Midbrain (tissue), 1 donor: ENCODE measurements around the gene RPS6KA3.
"Not testable (repeated sequence)": the region's sequence is repeated elsewhere in the genome, so short reads cannot be mapped to it uniquely, and the experiment has no call there.

ENCODE experiments used
- DNase-seq: peaks from one replicate; lab custom pipeline; 2025; lab: John Stamatoyannopoulos, UW

Gene RPS6KA3

GRCh38 chrX:20218836-20219505 lies 47.7 kb downstream of the RPS6KA3 start:
- DNase-seq, result no peak

- DNase-seq, result no peak
Measured at GRCh38 chrX:20217906-20218305, 48.8 kb downstream of the RPS6KA3 start.

GRCh38 chrX:20217271-20217670 lies 49.4 kb downstream of the RPS6KA3 start:
- no peak for DNase-seq

- DNase-seq, result no peak
Measured at GRCh38 chrX:20215565-20215964, 51.1 kb downstream of the RPS6KA3 start.

GRCh38 chrX:20212486-20213089 lies 54.1 kb downstream of the RPS6KA3 start:
- DNase-seq, result no peak

- no peak for DNase-seq
Measured at GRCh38 chrX:20211261-20211786, 55.4 kb downstream of the RPS6KA3 start.

- DNase-seq, result no peak
Measured at GRCh38 chrX:20205927-20206708, 60.6 kb downstream of the RPS6KA3 start.

DNA sequence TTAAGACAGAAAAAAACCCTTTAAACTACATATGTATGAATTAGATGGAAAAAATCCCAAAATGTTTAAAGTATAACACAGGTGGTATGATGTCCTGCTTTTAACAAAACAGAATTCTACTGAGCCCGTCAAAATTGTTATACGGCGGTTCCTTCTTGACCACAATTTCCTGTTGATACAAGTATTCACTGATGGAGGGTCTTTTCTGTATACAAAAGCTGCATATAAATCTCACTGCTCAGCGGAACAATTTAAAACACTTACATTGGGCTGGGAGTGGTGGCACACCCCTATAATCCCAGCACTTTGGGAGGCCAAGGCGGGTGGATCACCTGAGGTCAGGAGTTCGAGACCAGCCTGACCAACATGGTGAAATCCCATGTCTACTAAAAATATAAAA lies 62.4 kb downstream of the RPS6KA3 start:
- DNase-seq, result no peak

- DNase-seq, result no peak
Measured at GRCh38 chrX:20197641-20198210, 69.0 kb downstream of the RPS6KA3 start.

DNA sequence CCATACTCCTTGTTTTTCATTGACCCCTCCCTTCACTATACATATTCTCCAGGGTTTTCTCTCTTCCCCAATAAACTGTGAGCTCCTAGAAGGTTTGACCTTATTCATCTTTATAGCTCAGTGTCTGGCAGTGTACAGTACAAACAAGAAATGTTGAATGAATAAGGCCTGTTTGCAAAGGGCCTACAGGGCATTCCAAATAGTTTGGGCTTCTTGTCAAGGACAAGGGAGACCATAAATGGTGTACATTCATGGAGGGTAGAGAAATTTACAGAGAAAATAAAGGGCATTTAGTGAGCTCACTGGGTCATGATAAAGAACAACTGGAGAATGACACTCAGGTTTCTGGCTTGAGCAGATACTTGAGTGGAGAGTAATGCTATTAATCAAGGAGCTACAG lies 77.5 kb downstream of the RPS6KA3 start:
- DNase-seq, result no peak

DNA sequence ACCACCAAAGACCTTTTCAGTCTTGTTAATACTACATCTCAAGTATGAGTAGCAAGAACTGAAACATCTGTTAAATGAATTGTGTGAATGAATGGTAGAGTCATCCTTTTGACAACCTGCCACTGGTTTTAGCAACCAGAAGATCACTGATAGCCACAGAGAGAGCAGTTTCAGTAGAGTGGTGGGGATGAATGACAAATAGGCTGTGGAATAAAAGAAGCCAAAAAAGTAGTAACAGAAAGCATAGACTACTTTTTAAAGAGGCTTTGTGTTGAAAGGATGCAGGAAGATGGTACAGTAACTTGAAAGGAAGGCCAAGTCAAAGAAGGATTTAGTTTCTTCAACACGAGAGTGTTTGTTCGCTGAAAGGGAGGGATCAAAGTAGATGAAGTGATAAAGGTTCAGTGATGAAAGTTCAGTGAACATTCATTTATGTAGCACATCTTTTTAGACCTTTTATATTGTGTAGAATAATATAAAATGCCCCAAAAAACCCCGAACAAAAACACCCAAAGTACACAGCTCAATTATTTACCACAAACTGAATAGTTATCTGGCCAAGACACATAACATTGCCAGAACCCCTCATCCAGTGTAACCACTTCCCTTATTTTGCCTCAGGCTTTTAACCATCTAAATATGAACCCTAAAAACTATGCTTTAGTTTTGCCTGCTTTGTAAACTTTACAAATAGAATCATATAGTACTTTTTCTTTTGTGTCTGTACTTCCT lies 84.9 kb downstream of the RPS6KA3 start:
- no peak for DNase-seq

- no peak for DNase-seq
Measured at GRCh38 chrX:20177093-20177492, 89.6 kb downstream of the RPS6KA3 start.

- no peak for DNase-seq
Measured at GRCh38 chrX:20173856-20174255, 92.9 kb downstream of the RPS6KA3 start.

- no peak for DNase-seq
Measured at GRCh38 chrX:20173313-20173712, 93.4 kb downstream of the RPS6KA3 start.

DNA sequence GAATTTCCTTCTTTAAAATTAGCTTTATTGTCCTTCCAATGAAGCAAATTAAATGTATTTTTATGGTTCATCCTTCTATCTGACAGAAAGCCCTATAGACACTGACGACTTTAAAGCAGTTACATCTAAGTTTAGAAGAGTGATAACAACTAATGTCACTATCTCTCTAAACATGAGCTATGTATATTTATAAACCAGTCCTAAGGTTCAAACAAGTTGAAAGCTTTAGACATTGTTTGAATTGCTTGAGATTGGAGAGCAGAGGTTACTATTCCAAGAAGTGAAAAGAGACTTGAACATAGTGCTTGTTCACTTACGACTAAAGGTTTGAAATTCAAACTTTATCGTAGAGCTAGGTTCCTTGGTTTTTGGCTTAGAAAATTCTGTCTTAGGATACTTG lies 94.8 kb downstream of the RPS6KA3 start:
- DNase-seq, result no peak

- not testable (repeated sequence) for DNase-seq
Measured at GRCh38 chrX:20162516-20162915, 104.2 kb downstream of the RPS6KA3 start.

GRCh38 chrX:20159797-20160385 lies 106.8 kb downstream of the RPS6KA3 start:
- DNase-seq, result no peak

- DNase-seq, result no peak
Measured at GRCh38 chrX:20151689-20152088, 115.0 kb downstream of the RPS6KA3 start.

- DNase-seq, result no peak
Measured at GRCh38 chrX:20149326-20149725, 117.4 kb downstream of the RPS6KA3 start.

DNA sequence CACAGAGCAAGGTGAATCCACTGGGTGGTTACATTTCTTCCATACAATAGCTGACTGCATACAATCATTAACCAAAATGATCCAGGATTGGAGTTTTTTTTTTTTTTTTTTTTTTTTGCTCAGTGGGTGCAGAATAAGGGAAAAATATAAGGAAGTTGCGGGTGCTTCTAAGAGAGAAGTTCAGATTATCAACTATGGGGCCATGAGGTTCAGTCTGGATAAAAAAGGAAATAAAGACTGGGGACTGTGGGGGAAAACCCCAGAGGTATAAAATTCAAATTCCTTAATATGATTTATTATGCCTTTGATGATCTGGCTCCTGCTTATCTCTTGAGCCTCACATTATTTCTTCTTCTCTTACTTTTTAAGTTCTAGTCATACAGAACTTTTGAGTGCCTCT lies 119.1 kb downstream of the RPS6KA3 start:
- no peak for DNase-seq

- no peak for DNase-seq
Measured at GRCh38 chrX:20144491-20144890, 122.2 kb downstream of the RPS6KA3 start.
